ENCODE data around the gene AHSP. TPM values are rescaled to one million over a fixed set of nuclear protein-coding genes. Genes with fewer than 3 reads are reported as not detected.

Gene AHSP
- total and polyA plus RNA-seq, 2 of the 4 experiments (the other 2 are of a cell fraction), result not detected

- H2BK5ac ChIP-seq (ENCODE audit: low read depth, low read length, poor library complexity, severe bottlenecking), result no peak overlapping the region
- peak overlapping the region; percentile 89 for H3K4me2 ChIP-seq (ENCODE audit: low read depth, low read length)
- H4K8ac ChIP-seq (ENCODE audit: low read depth in 2 of 2, low read length in 2 of 2), result no peak overlapping the region
- H3K9me3 ChIP-seq (ENCODE audit: control insufficient read depth, insufficient read depth, low read length), result no peaks in the 10 kb centered on the region
- no peak overlapping the region for H2BK20ac ChIP-seq (ENCODE audit: low read depth, low read length)
- H3K9ac ChIP-seq (ENCODE audit: low read depth, low read length), result no peak overlapping the region
- H3K79me1 ChIP-seq (ENCODE audit: low read depth in 1 of 2, low read length in 2 of 2), result no peaks in the 10 kb centered on the region
- no peak overlapping the region for H3K23ac ChIP-seq (ENCODE audit: low read depth, low read length)
- H3K36me3 ChIP-seq (ENCODE audit: control insufficient read depth, insufficient read depth, low read length), result peaks cover 32% of the 10 kb centered on the region
- intact Hi-C loops (cut with micrococcal nuclease) (no loop called here), in situ Hi-C loops (cut with MboI; ENCODE audit: low sequenced_read_pairs) (no loop called here), dilution Hi-C loops (cut with HindIII; ENCODE audit: low sequenced_read_pairs, unreplicated experiment) (no loop called here)
- ChIA-PET CTCF (no interaction called here), POLR2A (ENCODE audit: unreplicated experiment) (no interaction called here)
- 39% methylated on average over 37 of the region's 77 CpGs; no CpG with 5 or more reads in 1 of the 2 experiments for WGBS, 2 experiments (ENCODE audit: extremely low coverage in 2 of 2, insufficient read length in 1 of 2)
- peak; percentile 9 for ATAC-seq (ENCODE audit: low read depth)
- H2AFZ ChIP-seq (replicated peaks; ENCODE audit: low read length, poor library complexity), result peak overlapping the region; percentile 87
- no peaks in the 10 kb centered on the region; the same call in 1 of the 2 replicates for H3K9me1 ChIP-seq (ENCODE audit: insufficient read depth, low read length)
- no peak overlapping the region for H4K91ac ChIP-seq (ENCODE audit: insufficient read depth, low read depth, low read length)
- H3K18ac ChIP-seq (ENCODE audit: low read depth, low read length), result no peak overlapping the region
- no peak overlapping the region for H3K14ac ChIP-seq (replicated peaks; ENCODE audit: low read depth, low read length)
- TF ChIP-seq FOS (IDR thresholded peaks at IDR 0.05; ENCODE audit: low read depth, low read length) (no peak), CTCF (conservative IDR thresholded peaks at IDR 0.05; ENCODE audit: low read depth, low read length) (no peak), CEBPB (IDR thresholded peaks at IDR 0.05; ENCODE audit: low read depth, low read length) (no peak), BHLHE40 (IDR thresholded peaks at IDR 0.05; ENCODE audit: low read depth, low read length) (no peak), RAD21 (IDR thresholded peaks at IDR 0.05; ENCODE audit: low read length) (no peak), MXI1 (IDR thresholded peaks at IDR 0.05; ENCODE audit: borderline replicate concordance, low read depth, low read length) (no peak), MAZ (IDR thresholded peaks at IDR 0.05; ENCODE audit: borderline replicate concordance, low read depth, low read length) (no peak), MAFK (IDR thresholded peaks at IDR 0.05; ENCODE audit: low read depth, low read length) (no peak), POLR2A (IDR thresholded peaks at IDR 0.05; ENCODE audit: low read depth, low read length) (no peak)
- TF ChIP-seq, protein P1, sequence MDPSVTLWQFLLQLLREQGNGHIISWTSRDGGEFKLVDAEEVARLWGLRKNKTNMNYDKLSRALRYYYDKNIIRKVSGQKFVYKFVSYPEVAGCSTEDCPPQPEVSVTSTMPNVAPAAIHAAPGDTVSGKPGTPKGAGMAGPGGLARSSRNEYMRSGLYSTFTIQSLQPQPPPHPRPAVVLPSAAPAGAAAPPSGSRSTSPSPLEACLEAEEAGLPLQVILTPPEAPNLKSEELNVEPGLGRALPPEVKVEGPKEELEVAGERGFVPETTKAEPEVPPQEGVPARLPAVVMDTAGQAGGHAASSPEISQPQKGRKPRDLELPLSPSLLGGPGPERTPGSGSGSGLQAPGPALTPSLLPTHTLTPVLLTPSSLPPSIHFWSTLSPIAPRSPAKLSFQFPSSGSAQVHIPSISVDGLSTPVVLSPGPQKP (IDR thresholded peaks at IDR 0.05; ENCODE audit: borderline replicate concordance, low read depth, low read length), result no peak
- H2AK5ac ChIP-seq (ENCODE audit: low read depth, low read length), result 0 out of 2 replicates have a peak overlapping the region, but pooled peaks have one; percentile 4
- H4K20me1 ChIP-seq (ENCODE audit: insufficient read depth, low read length), result peaks cover 3% of the 10 kb centered on the region; the same call in 1 of the 2 replicates
- no peak overlapping the region for H2BK15ac ChIP-seq (ENCODE audit: low read depth, low read length)
- DNase-seq, result no peak
- H3K27ac ChIP-seq (ENCODE audit: insufficient read depth, low read length), result no peak overlapping the region
- H3K56ac ChIP-seq (ENCODE audit: extremely low read depth, insufficient read depth, low read length), result no peak overlapping the region
- no peak overlapping the region for H2BK120ac ChIP-seq (ENCODE audit: low read depth, low read length)
- no peak overlapping the region; the same call in 1 of the 2 replicates for H3K4ac ChIP-seq (ENCODE audit: low read depth, low read length)
- peak overlapping the region; percentile 62 for H2AK9ac ChIP-seq (replicated peaks; ENCODE audit: low read depth, low read length, poor library complexity)
- H3K4me3 ChIP-seq (ENCODE audit: insufficient read depth, low read depth, low read length), result peak overlapping the region; percentile 40; the same call in 1 of the 2 replicates
- no peak overlapping the region for H4K5ac ChIP-seq (ENCODE audit: low read depth, low read length)
- BruUV-seq (replicated peaks), result no TSS peak
- H3K4me1 ChIP-seq (ENCODE audit: control insufficient read depth, insufficient read depth, low read length), result peaks cover 6% of the 10 kb centered on the region; the same call in 1 of the 2 replicates
- peaks cover 7% of the 10 kb centered on the region; the same call in 1 of the 2 replicates for H3K27me3 ChIP-seq (ENCODE audit: control insufficient read depth, insufficient read depth, low read length)
Observed at GRCh38 chr16:31488468-31489297, 39.0 kb upstream of the AHSP start.
